Stimulated activated CD8-positive, alpha-beta memory T cell treated with anti-CD3 and anti-CD28 coated beads, Interleukin-7, amount 100 ng/mL, for 4 hours (primary cell): Measurements from ENCODE around the gene OBSCN.
"Not testable (repeated sequence)": the region's sequence is repeated elsewhere in the genome, so short reads cannot be mapped to it uniquely, and the experiment has no call there.

Experiments
- DNase-seq, 2 donors: peaks; one replicate each; pipeline ENCODE4 v3.0.0-alpha.2; 2020; ENCODE audit warnings: low read depth in 2 of 2

The OBSCN gene

GRCh38 chr1:228226141-228226874, 18.5 kb downstream of the OBSCN start:
- no peak for DNase-seq

DNA sequence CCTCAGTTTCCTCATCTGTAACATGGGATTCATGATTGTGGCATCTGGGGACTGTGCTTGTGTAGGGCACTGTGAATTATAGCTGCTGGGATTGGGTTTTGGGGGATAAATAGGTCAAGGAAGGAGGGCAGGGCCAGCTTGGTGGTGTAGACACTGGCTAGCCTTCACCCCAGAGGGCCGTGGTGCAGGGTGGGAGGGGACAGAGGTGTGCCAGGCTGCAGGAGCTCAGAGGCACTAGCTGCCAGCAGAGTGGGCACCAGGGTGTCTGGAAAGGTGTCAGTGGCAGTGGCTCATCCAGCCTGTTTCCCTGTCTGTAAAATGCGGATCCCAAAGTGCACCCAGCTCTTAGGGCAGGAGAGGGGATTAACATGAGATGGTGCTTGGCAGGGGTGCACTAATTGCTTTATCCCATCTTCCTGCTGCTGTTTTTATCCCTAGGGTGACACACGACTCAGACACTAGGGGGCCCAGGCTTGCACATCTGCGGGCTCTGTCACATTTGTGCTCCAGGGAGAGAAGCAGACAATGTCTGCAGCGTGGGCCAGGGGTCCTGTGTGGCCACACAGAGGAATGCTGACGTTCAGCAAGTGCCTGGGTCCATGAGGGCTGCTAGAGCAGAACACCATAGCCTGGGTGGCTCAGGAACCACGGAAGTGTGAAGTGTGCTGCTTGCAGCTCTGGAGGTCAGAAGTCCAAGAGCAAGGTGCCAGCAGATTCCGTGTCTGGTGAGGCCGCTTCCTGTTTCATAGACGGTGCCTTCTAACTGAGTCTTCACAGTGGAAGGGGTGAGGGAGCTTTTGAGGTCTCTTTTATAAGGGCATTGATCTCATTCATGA, 19.3 kb downstream of the OBSCN start:
- DNase-seq, result no peak

- not testable (repeated sequence) for DNase-seq
Observed at GRCh38 chr1:228228147-228228546, 20.3 kb downstream of the OBSCN start.

GRCh38 chr1:228228601-228229074, 20.8 kb downstream of the OBSCN start:
- DNase-seq, result no peak

DNA sequence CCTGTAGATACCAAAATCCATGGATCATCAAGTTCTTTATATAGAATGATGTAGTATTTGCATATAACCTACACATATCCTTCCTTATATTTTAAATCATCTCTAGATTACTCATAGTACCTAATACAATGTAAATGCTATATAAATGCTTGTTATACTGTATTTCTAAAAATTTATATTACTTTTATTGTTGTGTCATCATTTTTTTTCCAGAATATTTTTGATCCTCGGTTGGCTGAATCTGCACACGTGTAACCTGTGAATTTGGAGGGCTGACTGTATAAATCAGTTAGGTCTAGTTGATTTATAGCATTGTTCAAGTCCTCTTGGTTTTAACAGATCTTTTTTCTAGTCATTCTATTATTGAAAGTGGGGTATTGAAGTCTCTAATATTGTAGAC, 23.3 kb downstream of the OBSCN start:
- no peak for DNase-seq

- no peak for DNase-seq
Observed at GRCh38 chr1:228233136-228233535, 25.3 kb downstream of the OBSCN start.

DNA sequence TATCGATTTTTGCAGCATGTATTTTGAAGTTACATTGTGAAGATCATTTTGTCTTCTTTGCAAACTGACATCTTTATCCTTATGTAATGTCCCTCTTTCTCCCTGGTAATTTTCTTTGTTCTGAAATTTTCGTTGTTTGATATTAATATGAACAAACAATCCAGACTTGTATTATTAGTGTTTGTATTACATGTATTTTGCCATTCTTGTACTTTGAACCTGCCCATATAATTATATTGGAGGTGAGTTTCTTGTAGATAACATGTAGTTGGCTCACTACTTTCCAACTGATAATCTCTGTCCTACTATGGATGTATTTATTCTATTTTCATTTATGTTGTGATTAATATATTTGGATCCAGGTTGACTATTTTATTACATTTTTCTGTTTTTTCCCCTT, 27.1 kb downstream of the OBSCN start:
- no peak for DNase-seq

DNA sequence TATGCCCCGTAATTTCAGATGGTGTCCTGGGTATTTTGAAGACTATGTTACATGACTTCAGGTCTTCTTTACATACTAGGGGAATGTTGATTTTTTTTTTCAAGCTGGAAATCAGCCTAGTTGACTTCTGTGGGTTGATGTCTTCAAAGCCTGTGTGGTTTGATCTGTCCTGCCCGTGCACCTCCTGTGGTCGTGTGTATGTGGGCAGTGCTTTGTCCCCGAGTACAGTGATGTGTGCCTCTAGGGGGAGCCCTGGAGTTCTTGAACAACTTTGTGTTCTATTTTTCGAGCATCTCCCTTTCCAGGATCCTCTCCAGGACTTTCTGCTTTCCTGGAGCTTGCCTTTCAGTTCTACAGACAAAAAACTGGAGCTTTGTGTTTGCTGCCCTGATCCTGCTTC, 28.9 kb downstream of the OBSCN start:
- DNase-seq, result no peak

DNA sequence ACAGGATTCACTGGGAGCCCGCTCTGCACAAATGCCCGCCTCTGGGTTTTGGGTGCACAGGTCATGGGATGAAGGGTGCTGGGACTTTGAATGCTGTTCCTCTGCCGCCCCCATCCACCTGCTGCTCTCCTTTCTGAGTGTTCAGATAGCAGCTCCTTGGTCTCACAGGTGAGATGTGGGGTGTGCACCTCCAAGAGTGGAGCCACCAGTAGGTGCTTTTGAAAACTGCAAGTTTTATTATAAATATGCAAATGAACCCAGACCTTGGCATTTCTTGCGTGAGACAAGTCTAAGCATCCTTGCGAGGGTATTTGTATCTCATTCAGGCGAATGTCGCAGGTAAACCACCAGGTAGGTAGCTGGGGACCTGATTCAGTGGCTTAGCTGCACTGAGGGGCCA, 30.2 kb downstream of the OBSCN start:
- no peak for DNase-seq

DNA sequence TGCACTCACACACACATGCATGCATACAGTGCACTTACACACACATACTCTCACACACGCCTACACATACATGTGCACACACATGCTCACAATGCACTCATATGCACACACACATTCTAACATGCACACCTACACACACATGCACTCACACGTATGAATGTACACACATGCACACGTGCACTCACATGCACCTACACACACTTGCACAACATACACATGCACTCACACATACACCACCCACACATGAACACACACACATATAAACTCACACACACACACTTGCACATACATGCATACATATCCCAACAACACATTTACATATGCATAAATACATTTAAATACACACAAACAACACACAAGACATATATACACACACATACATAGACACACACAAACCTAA, 30.6 kb downstream of the OBSCN start:
- no peak for DNase-seq

DNA sequence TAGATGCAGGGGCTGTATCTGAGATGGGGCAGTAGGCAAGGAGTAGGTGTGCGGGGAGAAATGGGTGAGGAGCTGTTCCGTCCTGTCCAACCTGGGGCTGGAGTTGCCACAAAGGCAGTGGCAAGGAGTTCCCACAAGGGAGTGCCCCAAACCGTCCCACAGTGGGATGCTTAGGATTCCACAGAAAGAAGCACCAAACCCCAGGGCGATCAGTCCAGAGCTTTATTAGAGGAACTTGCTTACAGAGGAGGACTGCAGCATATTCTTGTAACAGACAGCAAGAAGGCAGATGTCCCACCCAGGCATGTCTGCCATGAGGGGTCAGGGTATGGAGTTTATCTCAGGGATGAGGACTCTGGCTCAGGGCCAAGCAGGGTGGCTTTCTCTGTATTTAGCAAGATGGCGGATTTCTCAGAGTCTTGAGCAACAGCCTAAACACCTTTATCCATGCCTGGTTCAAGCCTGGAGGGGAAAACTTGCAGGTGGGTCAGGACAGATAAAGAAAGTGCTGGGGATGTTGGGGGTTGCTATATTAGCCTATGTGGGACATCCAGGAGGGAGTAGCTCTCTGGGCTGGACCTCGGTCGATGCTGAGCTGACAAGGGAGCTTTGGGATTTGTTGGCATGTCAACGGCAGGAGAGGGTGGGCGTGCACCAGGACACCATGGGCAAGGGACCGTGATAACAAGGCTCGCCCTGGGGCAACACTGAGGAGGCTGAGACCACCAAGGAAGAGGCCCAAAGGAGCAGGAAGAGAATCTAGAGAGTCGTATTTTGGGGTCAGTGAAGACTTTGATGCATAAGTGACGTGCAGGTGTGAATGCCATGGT, 32.8 kb downstream of the OBSCN start:
- DNase-seq, result no peak

GRCh38 chr1:228241259-228241658, 33.4 kb downstream of the OBSCN start:
- DNase-seq, result no peak

DNA sequence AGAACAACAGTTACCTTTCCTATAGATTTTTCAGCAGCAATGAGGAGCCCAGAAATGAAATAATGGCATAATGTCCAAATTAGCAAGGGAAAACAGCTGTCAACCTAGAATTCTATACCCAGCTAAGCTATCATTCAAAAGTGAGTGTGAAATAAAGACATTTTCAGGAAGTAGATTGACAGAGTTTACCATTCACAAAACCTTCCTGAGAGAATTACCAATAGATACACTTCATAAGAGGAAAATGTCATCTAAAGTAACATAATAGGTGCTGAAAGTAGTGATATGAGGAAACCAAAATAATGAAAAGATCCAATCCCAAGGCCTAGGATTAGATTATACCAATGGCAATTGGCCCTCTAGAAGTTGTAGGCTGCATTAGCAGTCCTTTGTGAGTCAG, 34.6 kb downstream of the OBSCN start:
- DNase-seq, result no peak

DNA sequence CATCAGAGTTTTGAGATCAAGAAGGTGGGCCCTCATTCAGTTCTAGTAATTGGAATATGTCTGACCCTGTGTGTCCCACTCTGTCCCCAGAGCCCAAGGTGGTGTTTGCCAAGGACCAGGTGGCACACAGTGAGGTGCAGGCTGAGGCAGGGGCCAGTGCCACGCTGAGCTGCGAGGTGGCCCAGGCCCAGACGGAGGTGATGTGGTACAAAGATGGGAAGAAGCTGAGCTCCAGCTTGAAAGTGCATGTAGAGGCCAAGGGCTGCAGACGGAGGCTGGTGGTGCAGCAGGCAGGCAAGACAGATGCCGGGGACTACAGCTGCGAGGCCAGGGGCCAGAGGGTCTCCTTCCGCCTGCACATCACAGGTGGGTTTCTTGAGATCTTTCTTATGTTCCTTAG, 35.2 kb downstream of the OBSCN start:
- DNase-seq, result no peak

DNA sequence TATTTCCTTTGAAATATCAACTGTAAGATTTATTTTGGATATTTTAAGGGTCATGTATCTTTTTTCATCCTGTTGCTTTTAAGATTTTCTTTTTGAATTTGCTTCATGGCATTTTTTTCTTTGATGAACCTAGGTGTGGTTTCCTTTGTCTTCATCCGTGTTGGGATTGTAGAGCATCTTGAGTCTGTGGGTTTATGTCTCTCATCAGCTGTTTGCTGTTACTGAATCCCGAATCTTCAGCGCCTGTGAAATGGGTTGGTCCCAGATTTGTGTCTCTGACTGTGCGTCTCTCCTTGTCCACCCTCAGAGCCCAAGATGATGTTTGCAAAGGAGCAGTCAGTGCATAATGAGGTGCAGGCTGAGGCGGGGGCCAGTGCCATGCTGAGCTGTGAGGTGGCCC, 36.1 kb downstream of the OBSCN start:
- not testable (repeated sequence) for DNase-seq

- DNase-seq, result no peak
Observed at GRCh38 chr1:228245111-228245510, 37.3 kb downstream of the OBSCN start.

DNA sequence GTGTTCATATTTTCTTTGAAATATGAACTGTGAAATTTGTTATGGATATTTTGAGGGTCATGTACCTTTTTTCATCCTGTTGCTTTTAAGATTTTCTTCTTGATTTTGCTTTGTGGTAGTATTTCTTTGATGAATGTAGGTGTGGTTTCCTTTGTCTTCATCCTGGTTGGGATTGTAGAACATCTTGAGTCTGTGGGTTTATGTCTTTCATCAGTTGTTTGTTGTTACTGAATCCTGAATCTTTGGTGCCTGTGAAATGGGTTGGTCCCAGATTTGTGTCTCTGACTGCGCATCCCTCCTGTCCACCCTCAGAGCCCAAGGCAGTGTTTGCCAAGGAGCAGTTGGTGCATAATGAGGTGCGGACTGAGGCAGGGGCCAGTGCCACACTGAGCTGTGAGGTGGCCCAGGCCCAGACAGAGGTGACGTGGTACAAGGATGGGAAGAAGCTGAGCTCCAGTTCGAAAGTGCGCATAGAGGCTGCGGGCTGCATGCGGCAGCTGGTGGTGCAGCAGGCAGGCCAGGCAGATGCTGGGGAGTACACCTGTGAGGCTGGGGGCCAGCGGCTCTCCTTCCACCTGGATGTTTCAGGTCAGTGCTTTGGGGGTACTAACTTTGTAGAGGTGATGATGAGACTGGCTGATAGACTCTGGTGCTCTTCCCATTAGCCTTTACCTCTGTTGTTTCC, 38.5 kb downstream of the OBSCN start:
- DNase-seq, result no peak

- no peak for DNase-seq
Observed at GRCh38 chr1:228249513-228250305, 41.9 kb downstream of the OBSCN start.

- not testable (repeated sequence) for DNase-seq
Observed at GRCh38 chr1:228252476-228252875, 44.6 kb downstream of the OBSCN start.

GRCh38 chr1:228256626-228257375, 49.0 kb downstream of the OBSCN start:
- DNase-seq, result no peak
